ENCODE results near the gene MGAT3. TPM values are rescaled to one million over a fixed set of nuclear protein-coding genes. Genes with fewer than 3 reads are reported as not detected.

MGAT3 gene
- total and polyA plus RNA-seq, 9 of the 15 experiments (the other 6 are each of a cell fraction or from before 2014, with no cell fraction given), result 0.10 to 11.5 (median 4.6) TPM

- TF ChIP-seq ZNF280A (IDR thresholded peaks at IDR 0.05; ENCODE audit: low read depth, partially characterized antibody) (no peak), RFX1 (IDR thresholded peaks at IDR 0.05) (no peak), ZNF780A (CRISPR knock-in tag; IDR thresholded peaks at IDR 0.05) (no peak), SNRNP70 (optimal IDR thresholded peaks at IDR 0.05; ENCODE audit: low read depth, low read length) (no peak), GABPA (tag; conservative IDR thresholded peaks at IDR 0.05; ENCODE audit: low read depth) (peak; percentile 96), ZEB2 (IDR thresholded peaks at IDR 0.05) (no peak), USF2 (CRISPR knock-in tag; IDR thresholded peaks at IDR 0.05) (no peak; the same call in 1 of the 2 replicates), TBL1XR1 (IDR thresholded peaks at IDR 0.05; ENCODE audit: low read length in 2 of 2) (no peak), ZNF561 (CRISPR knock-in tag; conservative IDR thresholded peaks at IDR 0.05) (no peak), ESRRB (CRISPR knock-in tag; IDR thresholded peaks at IDR 0.05; ENCODE audit: borderline replicate concordance) (no peak), PHTF2 (CRISPR knock-in tag; IDR thresholded peaks at IDR 0.05) (no peak), NKRF (IDR thresholded peaks at IDR 0.05; ENCODE audit: borderline replicate concordance) (peak; percentile 90; the same call in 1 of the 2 replicates), POLR3A (IDR thresholded peaks at IDR 0.05; ENCODE audit: borderline replicate concordance, extremely low read depth, insufficient read depth, insufficient read length) (no peak), IRF9 (tag; IDR thresholded peaks at IDR 0.05) (no peak), ID3 (CRISPR knock-in tag; IDR thresholded peaks at IDR 0.05) (no peak), ID3 (tag; IDR thresholded peaks at IDR 0.05) (no peak), BMI1 (IDR thresholded peaks at IDR 0.05; ENCODE audit: low read length) (no peak), PREB (CRISPR knock-in tag; IDR thresholded peaks at IDR 0.05) (no peak), CCNT2 (IDR thresholded peaks at IDR 0.05; ENCODE audit: borderline replicate concordance, extremely low read depth, insufficient read length, low read depth, low read length) (peak; percentile 36), MLX (CRISPR knock-in tag; conservative IDR thresholded peaks at IDR 0.05) (no peak)
Observed at GRCh38 chr22:39502109-39502788, 45.4 kb downstream of the MGAT3 start, which contains the start of gene MIEF1 (continued).
